Ascending aorta (tissue), 2 donors: ENCODE results near the gene SNN. TPM values are rescaled to one million over a fixed set of nuclear protein-coding genes. Genes with fewer than 3 reads are reported as not detected.

Experiments used
- DNase-seq, 2 donors: peaks; one replicate each; pipeline ENCODE4 v3.0.0-alpha.2; 2019; ENCODE audit warnings: low spot score in 2 of 2
- H3K27ac ChIP-seq, 2 donors: fragments of 200-600 bp; sonication (generic); one replicate each; pipeline ENCODE4 v1.5.1; 2016 to 2017; ENCODE audit warnings: mild to moderate bottlenecking in 1 of 2
- H3K27me3 ChIP-seq: fragments of 200-600 bp; sonication (generic); one replicate; pipeline ENCODE4 v1.5.1; 2017
- H3K36me3 ChIP-seq, 2 donors: fragments of 200-600 bp; sonication (generic); one replicate each; pipeline ENCODE4 v1.5.1; 2016
- H3K4me1 ChIP-seq, 2 donors: fragments of 200-600 bp; sonication (generic); one replicate each; pipeline ENCODE4 v1.5.1; 2016 to 2017; ENCODE audit warnings: mild to moderate bottlenecking in 1 of 2
- H3K4me3 ChIP-seq, 2 donors: fragments of 200-600 bp; sonication (generic); one replicate each; pipeline ENCODE4 v1.5.1; 2016 to 2017; ENCODE audit warnings: mild to moderate bottlenecking in 1 of 2
- H3K9me3 ChIP-seq, 2 donors: fragments of 200-600 bp; sonication (generic); one replicate each; pipeline ENCODE4 v1.5.1; 2016
- intact Hi-C: fragments of 100-400 bp; cut with DNase I; formaldehyde crosslinking; loops from one replicate; pipeline ENCODE4 v1.15.1; 2023
- total RNA-seq: library from RNA; depleted of rRNA; stranded (reverse); fragments of >200 nt; gene quantifications from one replicate; pipeline ENCODE4 v1.1.0, GENCODE V29; 2016
- TF ChIP-seq, protein P1 (sequence below), 3 experiments: fragments of 200-600 bp in 2 of 3; fragments of 450-650 bp in 1 of 3; sonication (generic) in 2 of 3; IDR thresholded peaks; one replicate each; pipeline ENCODE4 v1.5.1; 2016 to 2019; ENCODE audit warnings: antibody characterized with exemption in 3 of 3, mild to moderate bottlenecking in 1 of 3, moderate library complexity in 1 of 3

SNN gene
- total RNA-seq, 1 donor from 2014 or later: 2.1 TPM

DNA sequence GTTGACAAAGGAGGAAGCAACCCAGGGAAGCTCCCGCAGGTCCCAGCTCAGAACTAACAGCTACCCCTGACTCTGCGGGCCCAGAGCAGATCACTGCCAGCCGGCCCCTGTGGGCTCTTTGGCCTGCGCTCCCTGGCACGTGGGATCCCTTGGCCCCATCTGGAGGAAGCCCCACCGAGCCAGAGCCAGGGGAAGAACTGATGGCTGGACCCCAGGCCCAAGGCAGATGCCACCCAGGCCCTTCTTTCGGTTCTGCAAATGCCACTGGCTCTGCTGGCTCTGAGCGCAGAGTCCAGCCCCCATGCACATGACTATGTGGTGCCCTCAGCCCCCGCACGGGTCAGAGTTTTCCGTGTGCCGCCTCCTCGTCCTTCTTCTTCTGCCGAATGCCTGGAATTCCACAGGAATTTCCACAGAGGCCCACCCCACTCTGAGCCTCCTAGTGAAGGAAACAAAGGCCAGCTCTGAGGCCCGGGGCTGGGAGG, 35.8 kb upstream of the SNN start:
- Histone ChIP-seq H3K9me3 (no peaks in the 10 kb centered on the region), H3K4me3 (peak overlapping the region in 1 of 2 donors; percentile 12), H3K36me3 (no peaks in the 10 kb centered on the region), H3K27ac (peak overlapping the region; percentile 58 to 74), H3K4me1 (peaks cover 6 to 9% of the 10 kb centered on the region in 2 donors), H3K27me3 (no peaks in the 10 kb centered on the region)
- intact Hi-C loops: no loop called here
- TF ChIP-seq, protein P1, sequence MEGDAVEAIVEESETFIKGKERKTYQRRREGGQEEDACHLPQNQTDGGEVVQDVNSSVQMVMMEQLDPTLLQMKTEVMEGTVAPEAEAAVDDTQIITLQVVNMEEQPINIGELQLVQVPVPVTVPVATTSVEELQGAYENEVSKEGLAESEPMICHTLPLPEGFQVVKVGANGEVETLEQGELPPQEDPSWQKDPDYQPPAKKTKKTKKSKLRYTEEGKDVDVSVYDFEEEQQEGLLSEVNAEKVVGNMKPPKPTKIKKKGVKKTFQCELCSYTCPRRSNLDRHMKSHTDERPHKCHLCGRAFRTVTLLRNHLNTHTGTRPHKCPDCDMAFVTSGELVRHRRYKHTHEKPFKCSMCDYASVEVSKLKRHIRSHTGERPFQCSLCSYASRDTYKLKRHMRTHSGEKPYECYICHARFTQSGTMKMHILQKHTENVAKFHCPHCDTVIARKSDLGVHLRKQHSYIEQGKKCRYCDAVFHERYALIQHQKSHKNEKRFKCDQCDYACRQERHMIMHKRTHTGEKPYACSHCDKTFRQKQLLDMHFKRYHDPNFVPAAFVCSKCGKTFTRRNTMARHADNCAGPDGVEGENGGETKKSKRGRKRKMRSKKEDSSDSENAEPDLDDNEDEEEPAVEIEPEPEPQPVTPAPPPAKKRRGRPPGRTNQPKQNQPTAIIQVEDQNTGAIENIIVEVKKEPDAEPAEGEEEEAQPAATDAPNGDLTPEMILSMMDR (IDR thresholded peaks at IDR 0.05): no peak
- DNase-seq: peak in 1 of 2 donors; percentile 83

DNA sequence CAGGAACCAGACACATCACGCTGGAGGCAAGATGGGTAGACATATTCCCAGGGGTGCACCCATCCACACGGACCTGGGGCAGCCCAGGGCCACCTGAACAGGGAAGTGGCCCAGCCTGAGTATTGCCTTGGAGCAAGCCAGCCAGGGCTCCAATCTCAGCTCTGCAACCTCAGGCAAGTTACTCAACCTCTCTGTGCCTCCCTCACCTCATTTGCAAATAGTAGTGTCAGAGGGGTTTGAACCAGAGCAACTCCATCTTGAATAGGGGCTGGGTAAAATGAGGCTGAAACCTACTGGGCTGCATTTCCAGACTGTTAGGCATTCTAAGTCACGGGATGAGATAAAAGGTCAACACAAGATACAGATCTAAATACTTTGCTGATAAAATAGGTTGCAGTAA, 35.1 kb upstream of the SNN start:
- TF ChIP-seq, protein P1 (IDR thresholded peaks at IDR 0.05): no peak
- intact Hi-C loops: no loop called here
- no peak for DNase-seq
- Histone ChIP-seq H3K36me3 (no peaks in the 10 kb centered on the region), H3K4me1 (peaks cover 6 to 9% of the 10 kb centered on the region in 2 donors), H3K27me3 (no peaks in the 10 kb centered on the region), H3K27ac (peak overlapping the region; percentile 58 to 74), H3K9me3 (no peaks in the 10 kb centered on the region), H3K4me3 (no peak overlapping the region)

DNA sequence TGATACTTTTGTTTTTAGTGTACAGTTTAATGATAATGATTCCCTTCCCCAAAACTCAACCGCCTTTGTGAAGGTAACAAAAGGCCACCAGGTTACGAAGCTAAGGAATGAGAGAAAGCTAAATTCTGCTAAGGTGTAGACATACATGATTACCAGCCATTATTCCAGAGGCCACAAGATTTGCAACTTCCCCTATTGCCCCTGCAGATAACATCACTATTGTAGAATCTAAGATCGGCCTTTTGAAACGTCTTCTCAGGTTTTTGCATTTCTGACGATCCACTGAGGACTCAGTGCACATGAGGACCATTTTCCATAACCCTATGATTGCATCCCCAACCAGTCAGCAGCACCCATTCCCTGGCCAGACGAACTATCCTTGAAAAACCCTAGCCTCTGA, 33.9 kb upstream of the SNN start:
- TF ChIP-seq, protein P1 (IDR thresholded peaks at IDR 0.05): no peak
- Histone ChIP-seq H3K27ac (no peak overlapping the region), H3K4me3 (no peak overlapping the region), H3K36me3 (no peaks in the 10 kb centered on the region), H3K4me1 (peaks cover 6 to 9% of the 10 kb centered on the region in 2 donors), H3K27me3 (no peaks in the 10 kb centered on the region), H3K9me3 (no peaks in the 10 kb centered on the region)
- DNase-seq: no peak
- intact Hi-C loops: no loop called here

DNA sequence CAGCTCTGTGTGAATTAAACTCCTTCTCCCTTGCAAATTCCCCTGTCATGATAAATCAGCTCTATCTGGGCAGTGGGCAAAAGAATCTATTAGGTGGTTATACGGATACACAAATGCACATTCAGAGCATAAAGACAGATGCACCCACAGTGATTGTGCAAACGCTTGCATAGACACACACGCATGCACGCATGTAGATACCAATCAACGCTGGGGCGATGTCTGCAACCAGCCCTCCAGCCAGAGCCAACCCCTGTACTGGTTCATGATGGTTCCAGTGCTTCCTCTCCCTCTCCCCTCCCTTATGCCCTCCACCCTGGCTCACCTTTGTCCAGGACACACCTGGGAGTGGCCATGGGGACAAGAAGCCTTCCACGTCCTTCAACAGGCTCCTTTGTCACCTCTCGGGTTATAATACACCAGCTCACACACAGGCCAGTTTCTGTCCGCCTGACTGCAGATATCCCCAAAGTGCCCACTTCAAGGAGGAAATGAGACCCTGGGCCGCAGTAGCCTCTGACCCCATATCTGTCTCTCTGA, 33.1 kb upstream of the SNN start:
- no peaks in the 10 kb centered on the region for H3K36me3 ChIP-seq
- TF ChIP-seq, protein P1 (IDR thresholded peaks at IDR 0.05): no peak
- intact Hi-C loops: no loop called here
- DNase-seq: no peak
- H3K4me3 ChIP-seq: no peak overlapping the region
- H3K27me3 ChIP-seq: no peaks in the 10 kb centered on the region
- peaks cover 6 to 14% of the 10 kb centered on the region in 2 donors for H3K4me1 ChIP-seq
- H3K27ac ChIP-seq: no peak overlapping the region
- no peaks in the 10 kb centered on the region for H3K9me3 ChIP-seq

DNA sequence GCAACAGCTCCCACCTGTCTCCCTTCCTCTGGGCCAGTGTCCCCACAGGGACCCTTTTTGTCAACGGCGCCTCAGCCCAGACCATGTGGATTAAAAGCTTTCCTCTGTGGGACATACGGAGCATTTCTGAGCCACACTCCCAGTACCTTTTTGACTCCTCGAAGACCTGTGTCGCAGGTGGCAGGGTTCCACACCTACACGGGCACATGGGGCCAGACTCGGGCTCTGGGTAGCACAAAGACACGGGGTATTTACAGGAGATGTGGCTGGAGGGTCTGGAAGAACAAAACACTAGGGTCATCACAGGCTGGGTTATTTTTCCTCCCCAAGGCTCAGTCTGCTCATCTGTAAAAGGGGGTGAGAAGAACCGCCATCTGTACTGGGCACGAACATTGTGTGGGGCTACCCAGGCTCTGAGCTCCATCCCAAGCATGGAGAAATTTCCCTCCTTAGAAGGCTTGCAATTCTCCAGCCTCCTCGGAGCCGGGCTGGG, 32.5 kb upstream of the SNN start:
- intact Hi-C loops: no loop called here
- no peak for DNase-seq
- Histone ChIP-seq H3K36me3 (no peaks in the 10 kb centered on the region), H3K27ac (no peak overlapping the region), H3K4me3 (no peak overlapping the region), H3K9me3 (no peaks in the 10 kb centered on the region), H3K27me3 (no peaks in the 10 kb centered on the region), H3K4me1 (peaks cover 9 to 17% of the 10 kb centered on the region in 2 donors)
- TF ChIP-seq, protein P1 (IDR thresholded peaks at IDR 0.05): no peak
